Measurements from ENCODE around the gene FUNDC2. TPM values are rescaled to one million over a fixed set of nuclear protein-coding genes. Genes with fewer than 3 reads are reported as not detected.

The FUNDC2 gene
- total RNA-seq, 2 experiments from 2014 or later: 83.7 to 89.0 TPM

DNA sequence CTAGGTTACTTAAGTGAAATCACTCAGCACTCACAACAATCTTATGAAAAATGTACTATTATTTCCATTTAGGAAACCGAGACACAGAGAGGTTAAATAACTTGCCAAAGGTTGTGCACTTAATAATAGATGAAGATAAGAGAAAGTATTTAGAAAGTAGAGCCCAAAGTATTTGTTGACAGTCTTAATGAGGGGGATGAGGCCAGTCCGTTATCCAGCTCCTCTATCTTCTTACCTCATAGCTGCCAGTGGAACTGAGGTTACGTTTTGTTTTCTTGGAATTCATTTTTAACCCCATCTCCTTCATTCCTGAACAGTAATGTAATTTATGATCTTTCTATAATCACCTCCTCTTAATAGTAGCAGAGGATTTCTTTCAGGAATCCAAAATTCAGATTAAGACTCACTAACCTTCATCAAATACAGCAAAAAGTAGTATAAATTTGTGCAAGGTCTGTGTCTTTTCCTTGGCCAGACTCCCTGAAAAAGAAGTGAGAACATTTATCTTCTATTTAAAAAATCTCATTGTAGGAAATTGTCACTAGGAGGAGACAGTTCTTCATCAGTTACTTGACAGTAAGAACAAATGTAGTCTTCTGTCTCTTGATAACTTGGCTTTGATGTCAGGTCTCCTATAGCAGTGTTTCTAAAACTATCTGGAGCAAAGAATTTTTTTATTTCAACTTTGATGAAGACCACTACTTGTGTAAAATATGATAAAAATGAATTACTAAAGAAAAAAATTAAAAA is 39.6 kb upstream of the FUNDC2 start:
- ATAC-seq (no peak), DNase-seq (no peak)
- ChIA-PET POLR2A (interaction anchor here (0.6 kb wide), 1 partner anchor 625 kb away, joined by 3 read pairs; no protein-coding TSS in a partner anchor), CTCF (interaction anchor here (1.5 to 9.4 kb wide), 3 partner anchors 69 to 99 kb away, joined by 3 to 67 read pairs (median 6); no protein-coding TSS in a partner anchor)
- Mint-ChIP-seq H3K27me3 (peaks cover 3% of the 10 kb centered on the region), H3K4me1 (ENCODE audit: low read depth) (peaks cover 17% of the 10 kb centered on the region), H3K9me3 (no peaks in the 10 kb centered on the region), H3K27ac (no peak overlapping the region), H3K36me3 (ENCODE audit: low read depth) (no peaks in the 10 kb centered on the region), H3K4me3 (no peak overlapping the region)
- intact Hi-C loops (cut with micrococcal nuclease): loop anchor here (10.0 kb wide), 1 partner anchor 158 kb away; no protein-coding TSS in a partner anchor
- TF ChIP-seq, protein P1, sequence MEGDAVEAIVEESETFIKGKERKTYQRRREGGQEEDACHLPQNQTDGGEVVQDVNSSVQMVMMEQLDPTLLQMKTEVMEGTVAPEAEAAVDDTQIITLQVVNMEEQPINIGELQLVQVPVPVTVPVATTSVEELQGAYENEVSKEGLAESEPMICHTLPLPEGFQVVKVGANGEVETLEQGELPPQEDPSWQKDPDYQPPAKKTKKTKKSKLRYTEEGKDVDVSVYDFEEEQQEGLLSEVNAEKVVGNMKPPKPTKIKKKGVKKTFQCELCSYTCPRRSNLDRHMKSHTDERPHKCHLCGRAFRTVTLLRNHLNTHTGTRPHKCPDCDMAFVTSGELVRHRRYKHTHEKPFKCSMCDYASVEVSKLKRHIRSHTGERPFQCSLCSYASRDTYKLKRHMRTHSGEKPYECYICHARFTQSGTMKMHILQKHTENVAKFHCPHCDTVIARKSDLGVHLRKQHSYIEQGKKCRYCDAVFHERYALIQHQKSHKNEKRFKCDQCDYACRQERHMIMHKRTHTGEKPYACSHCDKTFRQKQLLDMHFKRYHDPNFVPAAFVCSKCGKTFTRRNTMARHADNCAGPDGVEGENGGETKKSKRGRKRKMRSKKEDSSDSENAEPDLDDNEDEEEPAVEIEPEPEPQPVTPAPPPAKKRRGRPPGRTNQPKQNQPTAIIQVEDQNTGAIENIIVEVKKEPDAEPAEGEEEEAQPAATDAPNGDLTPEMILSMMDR (IDR thresholded peaks at IDR 0.05): no peak

DNA sequence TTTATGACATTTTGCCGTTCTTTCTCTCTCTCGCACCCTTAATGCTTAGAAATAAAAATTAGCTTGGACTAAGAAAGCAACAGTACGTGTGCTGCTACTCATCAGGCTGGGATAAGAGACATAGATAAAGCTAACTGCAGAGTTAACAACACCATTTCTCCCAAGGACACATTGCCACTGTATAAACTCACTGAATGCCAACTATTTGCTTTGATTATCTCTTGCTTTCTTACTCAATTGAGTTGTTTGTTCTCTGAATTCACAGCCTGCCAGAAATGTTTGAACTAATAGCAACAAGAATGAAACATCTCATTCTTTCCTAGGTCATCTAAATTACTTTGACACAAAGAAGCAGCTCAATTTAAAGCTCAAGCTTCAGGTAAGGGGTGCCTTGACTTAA is 38.7 kb upstream of the FUNDC2 start:
- TF ChIP-seq, protein P1 (IDR thresholded peaks at IDR 0.05): no peak
- ChIA-PET CTCF (interaction anchor here (1.5 to 9.4 kb wide), 3 partner anchors 69 to 99 kb away, joined by 3 to 67 read pairs (median 6); no protein-coding TSS in a partner anchor), POLR2A (interaction anchor here (0.6 kb wide), 1 partner anchor 624 kb away, joined by 3 read pairs; no protein-coding TSS in a partner anchor)
- Mint-ChIP-seq H3K4me1 (ENCODE audit: low read depth) (peaks cover 18% of the 10 kb centered on the region), H3K27me3 (peaks cover 3% of the 10 kb centered on the region), H3K36me3 (ENCODE audit: low read depth) (no peaks in the 10 kb centered on the region), H3K27ac (no peak overlapping the region), H3K9me3 (no peaks in the 10 kb centered on the region), H3K4me3 (no peak overlapping the region)
- no peak for ATAC-seq
- intact Hi-C loops (cut with micrococcal nuclease): loop anchor here (10.0 kb wide), 1 partner anchor 157 kb away; no protein-coding TSS in a partner anchor
- DNase-seq: no peak

DNA sequence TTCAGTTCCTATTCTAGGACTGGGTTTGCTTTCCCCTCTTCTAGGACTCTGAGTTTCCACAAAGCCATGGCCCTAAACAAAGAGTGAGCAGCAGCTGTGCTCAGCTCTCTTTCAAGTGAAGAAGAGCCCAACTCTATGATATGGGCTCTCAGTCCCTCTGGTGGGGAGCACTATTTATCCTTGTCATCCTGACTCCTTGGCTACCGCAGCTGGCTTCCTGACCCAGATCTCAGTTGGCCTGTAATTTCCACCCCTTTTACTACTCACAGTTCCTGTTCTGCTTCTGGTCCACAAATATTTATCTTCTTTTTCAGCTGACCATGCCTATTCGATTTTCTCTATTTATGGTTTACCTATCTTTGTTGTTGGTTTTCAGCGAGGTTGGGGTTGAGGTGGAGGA is 37.9 kb upstream of the FUNDC2 start:
- H3K27me3 Mint-ChIP-seq: peaks cover 3% of the 10 kb centered on the region
- no peak overlapping the region for H3K27ac Mint-ChIP-seq
- H3K9me3 Mint-ChIP-seq: no peaks in the 10 kb centered on the region
- TF ChIP-seq, protein P1 (IDR thresholded peaks at IDR 0.05): no peak
- H3K4me3 Mint-ChIP-seq: no peak overlapping the region
- ChIA-PET CTCF (interaction anchor here (1.5 to 9.4 kb wide), 3 partner anchors 68 to 98 kb away, joined by 3 to 67 read pairs (median 6); no protein-coding TSS in a partner anchor), POLR2A (no interaction called here)
- ATAC-seq (no peak), DNase-seq (no peak)
- peaks cover 18% of the 10 kb centered on the region for H3K4me1 Mint-ChIP-seq (ENCODE audit: low read depth)
- intact Hi-C loops (cut with micrococcal nuclease): loop anchor here (10.0 kb wide), 1 partner anchor 156 kb away; no protein-coding TSS in a partner anchor
- H3K36me3 Mint-ChIP-seq (ENCODE audit: low read depth): no peaks in the 10 kb centered on the region

DNA sequence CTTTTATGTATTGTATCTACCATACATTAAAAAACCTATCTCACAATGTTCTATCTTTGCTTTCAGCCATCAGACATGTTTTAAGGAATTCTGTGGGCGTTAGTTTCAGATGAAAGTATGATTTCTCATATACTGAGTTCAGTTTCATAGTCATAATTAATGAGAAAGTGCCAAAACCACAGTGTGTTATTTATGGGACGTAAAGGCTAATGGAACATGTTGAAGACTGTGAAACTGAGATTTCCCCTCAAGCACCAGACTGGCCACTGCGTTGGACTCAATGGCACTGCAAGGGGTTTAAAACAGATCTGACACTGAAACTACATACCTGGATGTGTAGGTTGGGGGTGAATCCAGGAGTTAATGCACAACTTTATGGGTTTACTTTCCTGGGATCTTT is 36.1 kb upstream of the FUNDC2 start:
- no peak overlapping the region for H3K4me3 Mint-ChIP-seq
- DNase-seq: peak; percentile 5
- intact Hi-C loops (cut with micrococcal nuclease): no loop called here
- H3K27ac Mint-ChIP-seq: no peak overlapping the region
- ATAC-seq: peak; percentile 61
- no peaks in the 10 kb centered on the region for H3K36me3 Mint-ChIP-seq (ENCODE audit: low read depth)
- TF ChIP-seq, protein P1 (IDR thresholded peaks at IDR 0.05): no peak
- CTCF ChIA-PET: interaction anchor here (0.7 to 9.4 kb wide), 4 partner anchors 9 to 73 kb away, joined by 3 to 67 read pairs (median 4); no protein-coding TSS in a partner anchor
- H3K9me3 Mint-ChIP-seq: no peaks in the 10 kb centered on the region
- H3K4me1 Mint-ChIP-seq (ENCODE audit: low read depth): peaks cover 18% of the 10 kb centered on the region
- H3K27me3 Mint-ChIP-seq: peaks cover 3% of the 10 kb centered on the region
- POLR2A ChIA-PET: interaction anchor here (0.8 kb wide), 1 partner anchor 58 kb away, joined by 3 read pairs; no protein-coding TSS in a partner anchor

Data from activated CD8-positive, alpha-beta T cell treated with anti-CD3 and anti-CD28 coated beads for 36 hours (primary cell).